WTC11 (cell line): ENCODE data around the gene DYNLT1. TPM values are rescaled to one million over a fixed set of nuclear protein-coding genes. Genes with fewer than 3 reads are reported as not detected.
A peak's percentile ranks its signal among the peaks of the same experiment; 100 is the strongest.

Experiments
- ATAC-seq: fragments of 200-7000 bp; cut with Tn5 transposase; 2 replicates; pipeline ENCODE4 v1.10.0; 2021; ENCODE audit warnings: mild to moderate bottlenecking, moderate library complexity
- CTCF ChIA-PET: fragments of 300-600 bp; sonication (Branson Sonifier 250); formaldehyde crosslinking; loops from one replicate; lab custom pipeline; 2021; ENCODE audit warnings: antibody characterized with exemption; lab: Charles Lee
- POLR2A ChIA-PET: fragments of 350-600 bp; sonication (Branson Sonifier 250); formaldehyde crosslinking; loops from one replicate; lab custom pipeline; 2021; ENCODE audit warnings: antibody characterized with exemption; lab: Charles Lee
- DNase-seq: peaks from one replicate; pipeline ENCODE4 v3.0.0; 2021; ENCODE audit warnings: low spot score
- H3K27ac Mint-ChIP-seq: 2 replicates; pipeline ENCODE4 v1.8.0; 2021; ENCODE audit warnings: mixed read lengths
- H3K27me3 Mint-ChIP-seq: 2 replicates; pipeline ENCODE4 v1.8.0; 2021; ENCODE audit warnings: low read depth, mild to moderate bottlenecking, moderate library complexity, mixed read lengths
- H3K36me3 Mint-ChIP-seq: 2 replicates; pipeline ENCODE4 v1.8.0; 2021; ENCODE audit warnings: mixed read lengths
- H3K4me1 Mint-ChIP-seq: 2 replicates; pipeline ENCODE4 v1.8.0; 2022; ENCODE audit warnings: mixed read lengths
- H3K4me3 Mint-ChIP-seq: 2 replicates; pipeline ENCODE4 v1.8.0; 2021; ENCODE audit warnings: mild to moderate bottlenecking, moderate library complexity, mixed read lengths
- H3K9me3 Mint-ChIP-seq: 2 replicates; pipeline ENCODE4 v1.8.0; 2021; ENCODE audit warnings: mixed read lengths
- ATF3 ChIP-seq: sonication (generic); formaldehyde crosslinking; conservative IDR thresholded peaks from 2 replicates; pipeline ENCODE4 v1.8.1; 2022; ENCODE audit warnings: mild to moderate bottlenecking, missing genetic modification reagents
- CTCF ChIP-seq: fragments of 200-600 bp; IDR thresholded peaks from 2 replicates; pipeline ENCODE4 v1.8.0; 2022; ENCODE audit warnings: antibody characterized with exemption
- NFE2L1 ChIP-seq: sonication (generic); formaldehyde crosslinking; IDR thresholded peaks from 2 replicates; pipeline ENCODE4 v1.8.1; 2023; ENCODE audit warnings: missing genetic modification reagents
- NFYB ChIP-seq: sonication (generic); formaldehyde crosslinking; conservative IDR thresholded peaks from 2 replicates; pipeline ENCODE4 v1.8.0; 2022; ENCODE audit warnings: low read depth, missing genetic modification reagents
- PRRX2 ChIP-seq: fragments of 250-450 bp; sonication (Bioruptor Pico); IDR thresholded peaks from 2 replicates; pipeline ENCODE4 v1.8.0; 2021; ENCODE audit warnings: mild to moderate bottlenecking
- RELA ChIP-seq: sonication (generic); formaldehyde crosslinking; IDR thresholded peaks from 2 replicates; pipeline ENCODE4 v1.8.1; 2022; ENCODE audit warnings: missing genetic modification reagents, mild to moderate bottlenecking, borderline replicate concordance
- SOX15 ChIP-seq: fragments of 250-450 bp; sonication (Bioruptor Pico); IDR thresholded peaks from 2 replicates; pipeline ENCODE4 v1.9.0; 2021; ENCODE audit warnings: mild to moderate bottlenecking
- SP1 ChIP-seq: sonication (generic); formaldehyde crosslinking; conservative IDR thresholded peaks from 2 replicates; pipeline ENCODE4 v1.8.1; 2022; ENCODE audit warnings: missing genetic modification reagents
- USF2 ChIP-seq: sonication (generic); formaldehyde crosslinking; IDR thresholded peaks from 2 replicates; pipeline ENCODE4 v1.8.1; 2023; ENCODE audit warnings: mild to moderate bottlenecking, missing genetic modification reagents, moderate library complexity
- ZBTB21 ChIP-seq: sonication (generic); formaldehyde crosslinking; IDR thresholded peaks from 2 replicates; pipeline ENCODE4 v1.8.1; 2023; ENCODE audit warnings: mild to moderate bottlenecking, missing genetic modification reagents, borderline replicate concordance
- ZNF121 ChIP-seq: sonication (generic); formaldehyde crosslinking; IDR thresholded peaks from 2 replicates; pipeline ENCODE4 v1.8.0; 2023; ENCODE audit warnings: missing genetic modification reagents
- ZNF263 ChIP-seq: sonication (generic); formaldehyde crosslinking; IDR thresholded peaks from 2 replicates; pipeline ENCODE4 v1.8.1; 2022; ENCODE audit warnings: low read depth, mild to moderate bottlenecking, moderate library complexity, missing genetic modification reagents
- total RNA-seq: library from RNA; stranded (reverse); gene quantifications from 3 replicates; pipeline ENCODE4 v1.2.3, GENCODE V29; 2021
- TF ChIP-seq, protein P1 (sequence below): sonication (generic); formaldehyde crosslinking; IDR thresholded peaks from 2 replicates; pipeline ENCODE4 v1.8.0; 2022; ENCODE audit warnings: missing genetic modification reagents
- TF ChIP-seq, protein P2 (sequence below): sonication (generic); formaldehyde crosslinking; IDR thresholded peaks from 2 replicates; pipeline ENCODE4 v1.8.1; 2022; ENCODE audit warnings: mild to moderate bottlenecking, moderate library complexity, missing genetic modification reagents
- TF ChIP-seq, protein P3 (sequence below): sonication (generic); formaldehyde crosslinking; IDR thresholded peaks from 2 replicates; pipeline ENCODE4 v1.8.1; 2022; ENCODE audit warnings: mild to moderate bottlenecking, missing genetic modification reagents, moderate library complexity, borderline replicate concordance
- TF ChIP-seq, protein P4 (sequence below): sonication (generic); formaldehyde crosslinking; IDR thresholded peaks from 2 replicates; pipeline ENCODE4 v1.8.1; 2023; ENCODE audit warnings: mild to moderate bottlenecking, missing genetic modification reagents, borderline replicate concordance

Gene DYNLT1
- total RNA-seq, 1 experiment from 2014 or later: 79.0 TPM

GRCh38 chr6:158662954-158663624, 18.5 kb upstream of the DYNLT1 start:
- Mint-ChIP-seq H3K27ac (no peak overlapping the region), H3K9me3 (no peaks in the 10 kb centered on the region), H3K36me3 (no peaks in the 10 kb centered on the region), H3K27me3 (peaks cover 2% of the 10 kb centered on the region; the same call in 1 of the 2 replicates), H3K4me1 (peaks cover 21% of the 10 kb centered on the region), H3K4me3 (no peak overlapping the region)
- ChIA-PET CTCF (interaction anchor here (1.3 to 2.7 kb wide), 5 partner anchors 10 to 471 kb away, joined by 3 to 13 read pairs (median 4); partner anchors contain the start of gene DYNLT1), POLR2A (interaction anchor here (0.9 kb wide), 1 partner anchor 18 kb away, joined by 3 read pairs; the partner anchor contains the start of gene DYNLT1)
- TF ChIP-seq, protein P1, sequence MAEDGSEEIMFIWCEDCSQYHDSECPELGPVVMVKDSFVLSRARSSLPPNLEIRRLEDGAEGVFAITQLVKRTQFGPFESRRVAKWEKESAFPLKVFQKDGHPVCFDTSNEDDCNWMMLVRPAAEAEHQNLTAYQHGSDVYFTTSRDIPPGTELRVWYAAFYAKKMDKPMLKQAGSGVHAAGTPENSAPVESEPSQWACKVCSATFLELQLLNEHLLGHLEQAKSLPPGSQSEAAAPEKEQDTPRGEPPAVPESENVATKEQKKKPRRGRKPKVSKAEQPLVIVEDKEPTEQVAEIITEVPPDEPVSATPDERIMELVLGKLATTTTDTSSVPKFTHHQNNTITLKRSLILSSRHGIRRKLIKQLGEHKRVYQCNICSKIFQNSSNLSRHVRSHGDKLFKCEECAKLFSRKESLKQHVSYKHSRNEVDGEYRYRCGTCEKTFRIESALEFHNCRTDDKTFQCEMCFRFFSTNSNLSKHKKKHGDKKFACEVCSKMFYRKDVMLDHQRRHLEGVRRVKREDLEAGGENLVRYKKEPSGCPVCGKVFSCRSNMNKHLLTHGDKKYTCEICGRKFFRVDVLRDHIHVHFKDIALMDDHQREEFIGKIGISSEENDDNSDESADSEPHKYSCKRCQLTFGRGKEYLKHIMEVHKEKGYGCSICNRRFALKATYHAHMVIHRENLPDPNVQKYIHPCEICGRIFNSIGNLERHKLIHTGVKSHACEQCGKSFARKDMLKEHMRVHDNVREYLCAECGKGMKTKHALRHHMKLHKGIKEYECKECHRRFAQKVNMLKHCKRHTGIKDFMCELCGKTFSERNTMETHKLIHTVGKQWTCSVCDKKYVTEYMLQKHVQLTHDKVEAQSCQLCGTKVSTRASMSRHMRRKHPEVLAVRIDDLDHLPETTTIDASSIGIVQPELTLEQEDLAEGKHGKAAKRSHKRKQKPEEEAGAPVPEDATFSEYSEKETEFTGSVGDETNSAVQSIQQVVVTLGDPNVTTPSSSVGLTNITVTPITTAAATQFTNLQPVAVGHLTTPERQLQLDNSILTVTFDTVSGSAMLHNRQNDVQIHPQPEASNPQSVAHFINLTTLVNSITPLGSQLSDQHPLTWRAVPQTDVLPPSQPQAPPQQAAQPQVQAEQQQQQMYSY: no peak
- TF ChIP-seq SOX15 (no peak), ZNF263 (CRISPR knock-in tag) (no peak), ATF3 (CRISPR knock-in tag) (no peak)
- ATAC-seq (peak; percentile 29; the same call in 1 of the 2 replicates), DNase-seq (no peak)

- ATAC-seq: no peak
- Mint-ChIP-seq H3K4me3 (no peak overlapping the region), H3K9me3 (no peaks in the 10 kb centered on the region), H3K27ac (no peak overlapping the region)
- POLR2A ChIA-PET: interaction anchor here (0.9 kb wide), 1 partner anchor 18 kb away, joined by 3 read pairs; the partner anchor contains the start of gene DYNLT1
- TF ChIP-seq NFE2L1 (CRISPR knock-in tag): no peak
- TF ChIP-seq, all 79 proteins: peak for 0
- Mint-ChIP-seq H3K4me1 (peaks cover 21% of the 10 kb centered on the region), H3K27me3 (peaks cover 2% of the 10 kb centered on the region; the same call in 1 of the 2 replicates), H3K36me3 (no peaks in the 10 kb centered on the region)
- no peak for DNase-seq
- CTCF ChIA-PET: interaction anchor here (0.6 to 2.7 kb wide), 6 partner anchors 10 to 472 kb away, joined by 3 to 13 read pairs (median 4); partner anchors contain the start of gene DYNLT1
Observed at GRCh38 chr6:158662607-158662953, 18.0 kb upstream of the DYNLT1 start.

- Mint-ChIP-seq H3K27me3 (peaks cover 2% of the 10 kb centered on the region; the same call in 1 of the 2 replicates), H3K36me3 (no peaks in the 10 kb centered on the region), H3K27ac (no peak overlapping the region), H3K9me3 (no peaks in the 10 kb centered on the region), H3K4me3 (no peak overlapping the region), H3K4me1 (peaks cover 21% of the 10 kb centered on the region)
- CTCF ChIA-PET: interaction anchor here (1.8 to 4.1 kb wide), 5 partner anchors 16 to 474 kb away, joined by 4 to 42 read pairs (median 9); partner anchors contain the start of gene DYNLT1
- DNase-seq (no peak), ATAC-seq (peak; percentile 34; the same call in 1 of the 2 replicates)
- POLR2A ChIA-PET: no interaction called here
- TF ChIP-seq CTCF (no peak), PRRX2 (CRISPR knock-in tag) (no peak), RELA (CRISPR knock-in tag) (no peak), NFYB (CRISPR knock-in tag) (no peak), ZBTB21 (CRISPR knock-in tag) (no peak), SP1 (CRISPR knock-in tag) (no peak), ZNF121 (no peak), USF2 (CRISPR knock-in tag) (no peak)
- TF ChIP-seq, protein P2, sequence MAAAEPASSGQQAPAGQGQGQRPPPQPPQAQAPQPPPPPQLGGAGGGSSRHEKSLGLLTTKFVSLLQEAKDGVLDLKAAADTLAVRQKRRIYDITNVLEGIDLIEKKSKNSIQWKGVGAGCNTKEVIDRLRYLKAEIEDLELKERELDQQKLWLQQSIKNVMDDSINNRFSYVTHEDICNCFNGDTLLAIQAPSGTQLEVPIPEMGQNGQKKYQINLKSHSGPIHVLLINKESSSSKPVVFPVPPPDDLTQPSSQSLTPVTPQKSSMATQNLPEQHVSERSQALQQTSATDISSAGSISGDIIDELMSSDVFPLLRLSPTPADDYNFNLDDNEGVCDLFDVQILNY (CRISPR knock-in tag): no peak
- TF ChIP-seq, protein P3, sequence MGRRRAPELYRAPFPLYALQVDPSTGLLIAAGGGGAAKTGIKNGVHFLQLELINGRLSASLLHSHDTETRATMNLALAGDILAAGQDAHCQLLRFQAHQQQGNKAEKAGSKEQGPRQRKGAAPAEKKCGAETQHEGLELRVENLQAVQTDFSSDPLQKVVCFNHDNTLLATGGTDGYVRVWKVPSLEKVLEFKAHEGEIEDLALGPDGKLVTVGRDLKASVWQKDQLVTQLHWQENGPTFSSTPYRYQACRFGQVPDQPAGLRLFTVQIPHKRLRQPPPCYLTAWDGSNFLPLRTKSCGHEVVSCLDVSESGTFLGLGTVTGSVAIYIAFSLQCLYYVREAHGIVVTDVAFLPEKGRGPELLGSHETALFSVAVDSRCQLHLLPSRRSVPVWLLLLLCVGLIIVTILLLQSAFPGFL (CRISPR knock-in tag): no peak
- TF ChIP-seq, protein P4, sequence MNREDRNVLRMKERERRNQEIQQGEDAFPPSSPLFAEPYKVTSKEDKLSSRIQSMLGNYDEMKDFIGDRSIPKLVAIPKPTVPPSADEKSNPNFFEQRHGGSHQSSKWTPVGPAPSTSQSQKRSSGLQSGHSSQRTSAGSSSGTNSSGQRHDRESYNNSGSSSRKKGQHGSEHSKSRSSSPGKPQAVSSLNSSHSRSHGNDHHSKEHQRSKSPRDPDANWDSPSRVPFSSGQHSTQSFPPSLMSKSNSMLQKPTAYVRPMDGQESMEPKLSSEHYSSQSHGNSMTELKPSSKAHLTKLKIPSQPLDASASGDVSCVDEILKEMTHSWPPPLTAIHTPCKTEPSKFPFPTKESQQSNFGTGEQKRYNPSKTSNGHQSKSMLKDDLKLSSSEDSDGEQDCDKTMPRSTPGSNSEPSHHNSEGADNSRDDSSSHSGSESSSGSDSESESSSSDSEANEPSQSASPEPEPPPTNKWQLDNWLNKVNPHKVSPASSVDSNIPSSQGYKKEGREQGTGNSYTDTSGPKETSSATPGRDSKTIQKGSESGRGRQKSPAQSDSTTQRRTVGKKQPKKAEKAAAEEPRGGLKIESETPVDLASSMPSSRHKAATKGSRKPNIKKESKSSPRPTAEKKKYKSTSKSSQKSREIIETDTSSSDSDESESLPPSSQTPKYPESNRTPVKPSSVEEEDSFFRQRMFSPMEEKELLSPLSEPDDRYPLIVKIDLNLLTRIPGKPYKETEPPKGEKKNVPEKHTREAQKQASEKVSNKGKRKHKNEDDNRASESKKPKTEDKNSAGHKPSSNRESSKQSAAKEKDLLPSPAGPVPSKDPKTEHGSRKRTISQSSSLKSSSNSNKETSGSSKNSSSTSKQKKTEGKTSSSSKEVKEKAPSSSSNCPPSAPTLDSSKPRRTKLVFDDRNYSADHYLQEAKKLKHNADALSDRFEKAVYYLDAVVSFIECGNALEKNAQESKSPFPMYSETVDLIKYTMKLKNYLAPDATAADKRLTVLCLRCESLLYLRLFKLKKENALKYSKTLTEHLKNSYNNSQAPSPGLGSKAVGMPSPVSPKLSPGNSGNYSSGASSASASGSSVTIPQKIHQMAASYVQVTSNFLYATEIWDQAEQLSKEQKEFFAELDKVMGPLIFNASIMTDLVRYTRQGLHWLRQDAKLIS (CRISPR knock-in tag): no peak
Observed at GRCh38 chr6:158661156-158661685, 16.7 kb upstream of the DYNLT1 start.
